SU-DHL-6 (cell line): Measurements from ENCODE around the gene NDUFB6.
A peak's percentile ranks its signal among the peaks of the same experiment; 100 is the strongest.

Experiments used
- H2AFZ ChIP-seq: fragments of 200-600 bp; sonication (generic); 2 replicates; pipeline ENCODE4 v1.6.1; 2014; ENCODE audit warnings: low read depth, mild to moderate bottlenecking, moderate library complexity, mixed read lengths, antibody characterized with exemption, low read length; ENCODE audit not compliant: severe bottlenecking
- H3F3A ChIP-seq: fragments of 200-600 bp; shearing (Covaris generic); 2 replicates; pipeline ENCODE4 v1.6.0; 2016; ENCODE audit warnings: antibody characterized with exemption, mild to moderate bottlenecking; ENCODE audit not compliant: insufficient read depth
- H3K27ac ChIP-seq: fragments of 200-600 bp; sonication (generic); 2 replicates; pipeline ENCODE4 v1.5.1; 2016; ENCODE audit warnings: low read depth, mild to moderate bottlenecking, low read length, moderate library complexity, mixed read lengths
- H3K27me3 ChIP-seq: fragments of 200-600 bp; sonication (generic), shearing (Covaris generic); 2 replicates; pipeline ENCODE4 v1.6.0; 2014; ENCODE audit warnings: mild to moderate bottlenecking, low read length
- H3K36me3 ChIP-seq: fragments of 200-600 bp; sonication (generic); 2 replicates; pipeline ENCODE4 v1.6.1; 2014; ENCODE audit warnings: mild to moderate bottlenecking, low read length, mixed read lengths
- H3K4me2 ChIP-seq: fragments of 300-600, 200-600 bp; shearing (Covaris generic), sonication (generic); 2 replicates; pipeline ENCODE4 v1.6.0; 2014; ENCODE audit warnings: low read length, low read depth, mild to moderate bottlenecking; ENCODE audit not compliant: poor library complexity, severe bottlenecking
- H3K4me3 ChIP-seq: fragments of 200-600 bp; sonication (generic); 2 replicates; pipeline ENCODE4 v1.5.1; 2014; ENCODE audit warnings: antibody characterized with exemption, low read length, mild to moderate bottlenecking, mixed read lengths; ENCODE audit not compliant: insufficient read depth, poor library complexity, severe bottlenecking
- H3K79me2 ChIP-seq: fragments of 200-600 bp; sonication (generic); 2 replicates; pipeline ENCODE4 v1.6.1; 2014; ENCODE audit warnings: mild to moderate bottlenecking, low read length, moderate library complexity; ENCODE audit not compliant: insufficient read depth
- H3K9ac ChIP-seq: fragments of 200-600 bp; sonication (generic); 2 replicates; pipeline ENCODE4 v1.7.0; 2014; ENCODE audit warnings: mild to moderate bottlenecking, low read length
- H3K9me2 ChIP-seq: fragments of 200-600 bp; sonication (generic); replicated peaks from 2 replicates; pipeline ENCODE4 v1.6.1; 2014; ENCODE audit warnings: low read length; ENCODE audit not compliant: insufficient read depth
- H3K9me3 ChIP-seq: fragments of 200-600 bp; sonication (generic); 2 replicates; pipeline ENCODE4 v1.6.1; 2014; ENCODE audit warnings: low read length, mixed read lengths; ENCODE audit not compliant: insufficient read depth
- H4K20me1 ChIP-seq: fragments of 200-600 bp; sonication (generic); 2 replicates; pipeline ENCODE4 v1.6.1; 2014; ENCODE audit warnings: low read depth, mild to moderate bottlenecking, antibody characterized with exemption, low read length, moderate library complexity, mixed read lengths
- CTCF ChIP-seq: fragments of 200-600 bp; sonication (generic); IDR thresholded peaks from one replicate; pipeline ENCODE4 v1.5.1; 2017; ENCODE audit warnings: antibody characterized with exemption, mild to moderate bottlenecking, low read length, moderate library complexity; ENCODE audit not compliant: insufficient read depth, poor library complexity, severe bottlenecking
- EZH2phosphoT487 ChIP-seq: fragments of 200-600 bp; sonication (generic), shearing (Covaris generic); conservative IDR thresholded peaks from 2 replicates; pipeline ENCODE4 v1.6.1; 2018; ENCODE audit warnings: mild to moderate bottlenecking, antibody characterized with exemption, low read length, moderate library complexity, mixed read lengths

Gene NDUFB6

GRCh38 chr9:32578976-32579375 is 6.0 kb upstream of the NDUFB6 start:
- Histone ChIP-seq H3K9ac (no peak overlapping the region), H4K20me1 (no peaks in the 10 kb centered on the region), H3K27ac (no peak overlapping the region), H3K4me3 (no peak overlapping the region), H3K9me2 (no peaks in the 10 kb centered on the region), H3K27me3 (no peaks in the 10 kb centered on the region), H2AFZ (no peak overlapping the region), H3K36me3 (no peaks in the 10 kb centered on the region), H3K9me3 (no peaks in the 10 kb centered on the region), H3K4me2 (no peak overlapping the region), H3F3A (peaks cover 8% of the 10 kb centered on the region; the same call in 1 of the 2 replicates), H3K79me2 (no peaks in the 10 kb centered on the region)
- TF ChIP-seq CTCF (no peak), EZH2phosphoT487 (no peak)

GRCh38 chr9:32577316-32577715 is 4.4 kb upstream of the NDUFB6 start:
- Histone ChIP-seq H3K4me2 (no peak overlapping the region), H3K4me3 (no peak overlapping the region), H3K9me2 (no peaks in the 10 kb centered on the region), H3K9ac (no peak overlapping the region), H3K79me2 (peaks cover 5% of the 10 kb centered on the region), H2AFZ (no peak overlapping the region), H3K27ac (no peak overlapping the region), H3K9me3 (no peaks in the 10 kb centered on the region), H4K20me1 (no peaks in the 10 kb centered on the region), H3F3A (peaks cover 13% of the 10 kb centered on the region; the same call in 1 of the 2 replicates), H3K27me3 (no peaks in the 10 kb centered on the region), H3K36me3 (no peaks in the 10 kb centered on the region)
- TF ChIP-seq EZH2phosphoT487, result no peak
- TF ChIP-seq CTCF, result no peak

- Histone ChIP-seq H3K4me3 (no peak overlapping the region), H3K79me2 (peaks cover 30% of the 10 kb centered on the region), H3K4me2 (no peak overlapping the region), H4K20me1 (peaks cover 3% of the 10 kb centered on the region; the same call in 1 of the 2 replicates), H3K9me3 (no peaks in the 10 kb centered on the region), H3K27ac (no peak overlapping the region), H2AFZ (peak overlapping the region; percentile 21), H3F3A (peaks cover 13% of the 10 kb centered on the region; the same call in 1 of the 2 replicates), H3K9ac (no peak overlapping the region), H3K9me2 (no peaks in the 10 kb centered on the region), H3K36me3 (no peaks in the 10 kb centered on the region), H3K27me3 (no peaks in the 10 kb centered on the region)
- no peak for TF ChIP-seq CTCF
- no peak for TF ChIP-seq EZH2phosphoT487
These were observed 1.9 kb upstream of the NDUFB6 start for GRCh38 chr9:32574858-32575257.
